B cell (primary cell): ENCODE results near the gene CTNND1. TPM values are rescaled to one million over a fixed set of nuclear protein-coding genes. Genes with fewer than 3 reads are reported as not detected.
A peak's percentile ranks its signal among the peaks of the same experiment; 100 is the strongest.

Source experiments
- ATAC-seq: fragments of 200-7000 bp; cut with Tn5 transposase; one replicate; pipeline ENCODE4 v1.10.0; 2021; ENCODE audit warnings: low read depth, mild to moderate bottlenecking, moderate number of reproducible peaks, moderate library complexity
- CTCF ChIA-PET: fragments of 350-600 bp; sonication (Branson Sonifier 250); formaldehyde crosslinking; loops from one replicate; lab custom pipeline; 2021; ENCODE audit warnings: antibody characterized with exemption, inconsistent platforms; lab: Charles Lee
- POLR2A ChIA-PET: fragments of 350-600 bp; sonication (Branson Sonifier 250); formaldehyde crosslinking; loops from one replicate; lab custom pipeline; 2021; ENCODE audit warnings: antibody characterized with exemption; lab: Charles Lee
- DNase-seq: peaks from one replicate; pipeline ENCODE4 v3.0.0; 2013
- H2AFZ ChIP-seq: 2 replicates; pipeline ENCODE4 v1.6.1; 2012; ENCODE audit warnings: mild to moderate bottlenecking, low read depth, low read length; ENCODE audit not compliant: insufficient read depth, poor library complexity, severe bottlenecking
- H3K27ac ChIP-seq, 2 donors: 1 replicate in 1 of 2; 2 replicates in 1 of 2; pipeline ENCODE4 v1.5.1; 2012 to 2013; ENCODE audit warnings: low read length in 2 of 2, mild to moderate bottlenecking in 2 of 2, moderate library complexity in 1 of 2
- H3K27me3 ChIP-seq, 4 experiments: fragments of 200-600 bp in 1 of 4; sonication (generic) in 1 of 4; replicated peaks in 1 of 4; 1 replicate in 2 of 4; 2 replicates in 2 of 4; pipeline versions ENCODE4 v1.6.1 to v1.7.0; 2013 to 2016; ENCODE audit warnings: low read length in 3 of 4, mild to moderate bottlenecking in 2 of 4, mixed read lengths in 1 of 4, moderate library complexity in 1 of 4; ENCODE audit not compliant: insufficient read depth in 4 of 4, control insufficient read depth in 3 of 4; ENCODE audit errors: control extremely low read depth in 1 of 4
- H3K36me3 ChIP-seq, 2 experiments: replicated peaks in 1 of 2; 1 replicate in 1 of 2; 2 replicates in 1 of 2; pipeline versions ENCODE4 v1.6.1 to v1.7.1; 2013; ENCODE audit warnings: low read length in 1 of 2; ENCODE audit not compliant: insufficient read depth in 2 of 2, control insufficient read depth in 1 of 2; ENCODE audit errors: control extremely low read depth in 1 of 2, extremely low read depth in 1 of 2
- H3K4me1 ChIP-seq, 2 donors: fragments of 200-600 bp in 1 of 2; sonication (generic) in 1 of 2; 1 replicate in 1 of 2; 2 replicates in 1 of 2; pipeline versions ENCODE4 v1.5.1 to v1.6.1; 2013 to 2017; ENCODE audit warnings: low read length in 2 of 2; ENCODE audit not compliant: control insufficient read depth in 2 of 2, insufficient read depth in 2 of 2
- H3K4me2 ChIP-seq: replicated peaks from 2 replicates; pipeline ENCODE3; 2012; ENCODE audit warnings: mild to moderate bottlenecking, low read depth, low read length; ENCODE audit not compliant: poor library complexity, severe bottlenecking
- H3K4me3 ChIP-seq, 5 experiments: fragments of 200-600 bp in 1 of 5; sonication (generic) in 1 of 5; 1 replicate in 3 of 5; 2 replicates in 2 of 5; pipeline versions ENCODE4 v1.5.1 to v1.7.0; 2011 to 2016; ENCODE audit warnings: low read length in 4 of 5, mild to moderate bottlenecking in 4 of 5, low read depth in 2 of 5, control low read depth in 1 of 5, moderate library complexity in 1 of 5; ENCODE audit not compliant: insufficient read depth in 1 of 5; ENCODE audit errors: control extremely low read depth in 1 of 5, extremely low read depth in 1 of 5
- H3K79me2 ChIP-seq: fragments of 200-600 bp; sonication (generic); one replicate; pipeline ENCODE4 v1.6.0; 2016; ENCODE audit warnings: low read length; ENCODE audit not compliant: control insufficient read depth, insufficient read depth
- H3K9ac ChIP-seq: fragments of 200-600 bp; sonication (generic); 2 replicates; pipeline ENCODE4 v1.6.1; 2017; ENCODE audit warnings: mild to moderate bottlenecking, low read length, moderate library complexity
- H3K9me3 ChIP-seq, 3 donors: one replicate each; pipeline versions ENCODE4 v1.6.1 to v1.7.1; 2013; ENCODE audit warnings: low read length in 2 of 3; ENCODE audit not compliant: control insufficient read depth in 2 of 3, insufficient read depth in 1 of 3; ENCODE audit errors: control extremely low read depth in 1 of 3
- H4K20me1 ChIP-seq: 2 replicates; pipeline ENCODE4 v1.6.0; 2012; ENCODE audit warnings: mild to moderate bottlenecking, low read length; ENCODE audit not compliant: insufficient read depth, control insufficient read depth, poor library complexity, severe bottlenecking
- H3K27ac Mint-ChIP-seq: one replicate; pipeline ENCODE4 v1.8.0; 2021; ENCODE audit warnings: mixed read lengths
- H3K27me3 Mint-ChIP-seq: one replicate; pipeline ENCODE4 v1.8.0; 2021; ENCODE audit warnings: mixed read lengths
- H3K4me1 Mint-ChIP-seq: one replicate; pipeline ENCODE4 v1.8.0; 2021; ENCODE audit warnings: mixed read lengths
- H3K4me3 Mint-ChIP-seq: one replicate; pipeline ENCODE4 v1.8.0; 2021; ENCODE audit warnings: mixed read lengths
- H3K9me3 Mint-ChIP-seq: one replicate; pipeline ENCODE4 v1.8.0; 2022; ENCODE audit warnings: mixed read lengths; ENCODE audit not compliant: insufficient read depth
- EZH2 ChIP-seq: IDR thresholded peaks from 2 replicates; pipeline ENCODE4 v1.6.1; 2012; ENCODE audit warnings: borderline replicate concordance, low read depth, mild to moderate bottlenecking, moderate library complexity, low read length; ENCODE audit not compliant: insufficient read depth, poor library complexity, severe bottlenecking
- WGBS: methylation state at CpG from one replicate; pipeline ENCODE4 v1.1.5; 2013; ENCODE audit warnings: missing lambda C conversion rate; ENCODE audit not compliant: insufficient coverage; 5-methylcytosine and 5-hydroxymethylcytosine counted together
- intact Hi-C: fragments of 100-400 bp; cut with micrococcal nuclease; formaldehyde crosslinking; loops from one replicate; pipeline ENCODE4 v1.10.0; 2022
- polyA plus RNA-seq: library from polyadenylated mRNA; depleted of rRNA; stranded (reverse); fragments of >200 nt; gene quantifications from 2 replicates; pipeline ENCODE4 v1.2.3, GENCODE V29; 2012
- total RNA-seq, 2 donors: library from RNA; stranded (reverse); fragments of 120-200 nt in 1 of 2; gene quantifications; 1 replicate in 1 of 2; 2 replicates in 1 of 2; pipeline versions ENCODE4 v1.2.3 to v1.2.4, GENCODE V29; 2013 to 2022
- TF ChIP-seq, protein P1 (sequence below): fragments of 200-600 bp; IDR thresholded peaks from one replicate; pipeline ENCODE4 v1.8.0; 2022; ENCODE audit warnings: antibody characterized with exemption, mild to moderate bottlenecking

Gene CTNND1
- total and polyA plus RNA-seq, 2 donors (not counting 1 experiment from before 2014, with no cell fraction given), result 12.1 to 54.4 TPM

DNA sequence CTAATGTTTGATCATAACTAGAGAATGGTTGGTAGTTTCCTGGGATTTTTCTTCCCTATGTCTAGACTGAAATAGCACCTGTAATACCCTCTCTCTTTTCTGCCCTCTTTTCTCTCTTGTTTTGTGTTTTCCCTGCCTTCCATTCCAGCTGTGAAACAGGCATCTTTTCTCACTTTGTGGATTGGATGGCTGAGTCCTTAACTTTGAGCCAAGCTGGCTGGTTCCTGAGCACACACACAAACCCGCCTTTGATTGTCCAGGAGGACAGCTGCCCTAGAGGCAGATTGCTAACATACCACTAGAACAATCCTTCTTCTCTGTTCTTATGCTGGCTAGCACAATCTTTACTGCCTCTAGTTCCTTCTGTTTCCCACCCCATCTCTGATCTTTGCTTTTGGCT is 17.7 kb downstream of the CTNND1 start:
- intact Hi-C loops, result no loop called here
- no peak overlapping the region for H3K4me3 Mint-ChIP-seq
- peaks cover 49% of the 10 kb centered on the region for H3K4me1 Mint-ChIP-seq
- ChIA-PET POLR2A (interaction anchor here (0.7 kb wide), 1 partner anchor 19 kb away, joined by 8 read pairs; no protein-coding TSS in a partner anchor), CTCF (interaction anchor here (2.2 to 6.5 kb wide), 2 partner anchors 21 to 28 kb away, joined by 10 to 37 read pairs; partner anchors contain the start of gene BTBD18)
- Histone ChIP-seq H3K36me3 (no peaks in the 10 kb centered on the region), H3K79me2 (peaks cover 84% of the 10 kb centered on the region), H3K4me3 (no peak overlapping the region), H3K27ac (no peak overlapping the region), H3K9me3 (no peaks in the 10 kb centered on the region), H4K20me1 (no peaks in the 10 kb centered on the region), H3K4me2 (no peak overlapping the region), H3K27me3 (no peaks in the 10 kb centered on the region), H3K4me1 (peaks cover 18 to 30% of the 10 kb centered on the region in 2 donors), H3K9ac (no peak overlapping the region), H2AFZ (no peak overlapping the region)
- H3K27ac Mint-ChIP-seq, result no peak overlapping the region
- TF ChIP-seq, protein P1, sequence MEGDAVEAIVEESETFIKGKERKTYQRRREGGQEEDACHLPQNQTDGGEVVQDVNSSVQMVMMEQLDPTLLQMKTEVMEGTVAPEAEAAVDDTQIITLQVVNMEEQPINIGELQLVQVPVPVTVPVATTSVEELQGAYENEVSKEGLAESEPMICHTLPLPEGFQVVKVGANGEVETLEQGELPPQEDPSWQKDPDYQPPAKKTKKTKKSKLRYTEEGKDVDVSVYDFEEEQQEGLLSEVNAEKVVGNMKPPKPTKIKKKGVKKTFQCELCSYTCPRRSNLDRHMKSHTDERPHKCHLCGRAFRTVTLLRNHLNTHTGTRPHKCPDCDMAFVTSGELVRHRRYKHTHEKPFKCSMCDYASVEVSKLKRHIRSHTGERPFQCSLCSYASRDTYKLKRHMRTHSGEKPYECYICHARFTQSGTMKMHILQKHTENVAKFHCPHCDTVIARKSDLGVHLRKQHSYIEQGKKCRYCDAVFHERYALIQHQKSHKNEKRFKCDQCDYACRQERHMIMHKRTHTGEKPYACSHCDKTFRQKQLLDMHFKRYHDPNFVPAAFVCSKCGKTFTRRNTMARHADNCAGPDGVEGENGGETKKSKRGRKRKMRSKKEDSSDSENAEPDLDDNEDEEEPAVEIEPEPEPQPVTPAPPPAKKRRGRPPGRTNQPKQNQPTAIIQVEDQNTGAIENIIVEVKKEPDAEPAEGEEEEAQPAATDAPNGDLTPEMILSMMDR, result no peak
- no peak for TF ChIP-seq EZH2
- H3K9me3 Mint-ChIP-seq, result no peaks in the 10 kb centered on the region
- DNase-seq (no peak), ATAC-seq (no peak)
- no peaks in the 10 kb centered on the region for H3K27me3 Mint-ChIP-seq
- no CpG with 5 or more reads among the region's 1 CpG for WGBS

DNA sequence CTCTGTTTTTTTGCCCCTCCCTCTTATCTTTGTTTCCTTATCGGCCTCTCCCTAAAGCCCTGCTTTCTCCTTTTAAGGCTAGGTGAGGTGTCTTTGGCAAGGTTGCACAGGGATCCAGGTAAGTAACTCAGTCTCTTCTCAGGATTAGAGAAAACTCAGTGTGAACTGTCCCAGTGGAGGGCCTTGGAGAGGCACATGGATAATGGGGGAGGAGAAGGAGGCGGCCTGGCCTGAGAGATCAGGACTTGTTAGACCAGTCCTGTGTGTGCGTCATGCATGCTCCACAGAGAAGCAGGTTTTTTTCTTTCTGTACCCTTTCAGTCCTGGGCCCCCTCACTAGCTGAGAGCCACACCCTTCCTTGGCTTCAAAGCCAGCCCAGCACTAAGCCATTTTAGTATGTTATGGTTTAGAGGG is 19.9 kb downstream of the CTNND1 start:
- no peaks in the 10 kb centered on the region for H3K9me3 ChIP-seq
- ATAC-seq, result no peak
- H3K9ac ChIP-seq, result no peak overlapping the region
- H3K9me3 Mint-ChIP-seq, result no peaks in the 10 kb centered on the region
- H2AFZ ChIP-seq, result no peak overlapping the region
- H3K4me1 ChIP-seq, result peaks cover 40 to 44% of the 10 kb centered on the region in 2 donors
- peaks cover 74% of the 10 kb centered on the region for H3K79me2 ChIP-seq
- no peaks in the 10 kb centered on the region for H3K36me3 ChIP-seq
- ChIA-PET CTCF (interaction anchor here (1.4 kb wide), 1 partner anchor 19 kb away, joined by 6 read pairs; no protein-coding TSS in a partner anchor), POLR2A (interaction anchor here (0.6 to 0.9 kb wide), 2 partner anchors 10 to 18 kb away, joined by 3 to 5 read pairs; no protein-coding TSS in a partner anchor)
- no peaks in the 10 kb centered on the region for H3K27me3 Mint-ChIP-seq
- intact Hi-C loops, result no loop called here
- TF ChIP-seq EZH2, result no peak
- TF ChIP-seq, protein P1, result no peak
- H3K27me3 ChIP-seq, result no peaks in the 10 kb centered on the region
- peak overlapping the region; percentile 11 for H3K27ac Mint-ChIP-seq
- no peaks in the 10 kb centered on the region for H4K20me1 ChIP-seq
- no peak overlapping the region for H3K27ac ChIP-seq
- no peak overlapping the region for H3K4me3 ChIP-seq
- WGBS, result no CpG with 5 or more reads among the region's 3 CpGs
- H3K4me1 Mint-ChIP-seq, result peaks cover 52% of the 10 kb centered on the region
- no peak overlapping the region for H3K4me3 Mint-ChIP-seq
- H3K4me2 ChIP-seq, result no peak overlapping the region
- no peak for DNase-seq
